GM12872 (cell line): ENCODE measurements around the gene SRA1.

Experiments used
- CTCF ChIP-seq: IDR thresholded peaks from 3 replicates; pipeline ENCODE4 v1.5.1; 2011; ENCODE audit warnings: low read depth, mild to moderate bottlenecking, low read length, moderate library complexity; ENCODE audit not compliant: insufficient read depth

Gene SRA1

GRCh38 chr5:140563596-140563995, 6.3 kb upstream of the SRA1 start:
- TF ChIP-seq CTCF, result no peak

GRCh38 chr5:140561753-140562523, 4.7 kb upstream of the SRA1 start:
- no peak for TF ChIP-seq CTCF

DNA sequence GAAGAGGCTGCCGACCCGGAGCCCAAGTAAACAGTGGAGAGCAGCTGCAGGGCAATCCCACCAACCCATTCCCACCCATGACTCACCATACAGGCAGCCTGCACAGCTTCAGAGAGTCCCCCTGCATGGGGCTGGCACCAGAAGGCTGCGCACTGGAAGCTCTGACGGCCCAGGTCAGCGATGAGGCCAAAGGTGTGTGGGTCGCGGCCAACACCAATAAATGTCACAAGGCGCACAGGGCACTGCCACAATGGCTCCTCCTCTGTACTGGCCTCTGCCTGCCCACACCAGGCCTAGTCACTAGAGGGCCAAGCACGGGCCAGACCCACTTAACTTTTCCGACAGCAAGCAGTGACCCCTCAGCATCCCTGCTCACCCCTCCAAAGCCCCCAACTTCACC, 3.0 kb upstream of the SRA1 start:
- no peak for TF ChIP-seq CTCF

- no peak for TF ChIP-seq CTCF
These were observed 1.3 kb upstream of the SRA1 start for GRCh38 chr5:140558542-140558941.

DNA sequence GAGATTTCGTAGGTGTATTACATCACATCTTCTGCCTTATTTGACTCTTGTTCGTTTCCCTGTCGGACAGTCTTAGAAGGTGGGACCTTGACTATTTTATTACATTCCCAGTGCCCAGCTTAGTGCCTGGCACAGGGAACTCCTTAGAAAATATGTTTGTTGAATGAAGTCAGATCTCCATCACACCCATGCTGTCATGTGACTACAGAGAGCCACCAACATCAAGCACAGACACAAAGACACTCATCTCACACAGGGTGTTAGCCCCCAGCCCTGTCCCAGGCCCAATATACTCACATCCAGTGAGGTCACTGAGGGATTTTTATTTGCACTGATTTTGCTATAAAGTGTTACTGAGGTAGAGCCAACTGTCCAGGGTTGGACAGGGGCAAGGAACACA, 692 bp upstream of the SRA1 start:
- TF ChIP-seq CTCF, result no peak

DNA sequence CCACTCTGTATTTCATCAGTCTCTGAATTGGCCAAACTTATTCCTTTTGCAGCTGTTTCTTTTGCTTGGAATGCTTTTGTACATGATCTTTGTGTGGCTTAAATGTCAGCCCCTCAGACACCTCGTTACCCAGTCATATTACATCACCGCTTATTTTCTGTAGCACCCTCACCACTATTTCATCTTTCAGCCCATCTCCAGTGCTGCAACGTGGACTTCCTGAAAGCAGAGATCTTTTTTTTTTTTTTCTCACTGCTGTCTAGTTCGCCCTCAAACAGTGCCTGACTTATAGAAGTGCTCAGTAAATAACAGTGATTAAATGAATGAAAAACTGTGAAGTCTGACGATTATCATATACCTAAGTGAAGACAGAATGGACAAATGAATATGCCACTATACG, 835 bp downstream of the SRA1 start:
- no peak for TF ChIP-seq CTCF

DNA sequence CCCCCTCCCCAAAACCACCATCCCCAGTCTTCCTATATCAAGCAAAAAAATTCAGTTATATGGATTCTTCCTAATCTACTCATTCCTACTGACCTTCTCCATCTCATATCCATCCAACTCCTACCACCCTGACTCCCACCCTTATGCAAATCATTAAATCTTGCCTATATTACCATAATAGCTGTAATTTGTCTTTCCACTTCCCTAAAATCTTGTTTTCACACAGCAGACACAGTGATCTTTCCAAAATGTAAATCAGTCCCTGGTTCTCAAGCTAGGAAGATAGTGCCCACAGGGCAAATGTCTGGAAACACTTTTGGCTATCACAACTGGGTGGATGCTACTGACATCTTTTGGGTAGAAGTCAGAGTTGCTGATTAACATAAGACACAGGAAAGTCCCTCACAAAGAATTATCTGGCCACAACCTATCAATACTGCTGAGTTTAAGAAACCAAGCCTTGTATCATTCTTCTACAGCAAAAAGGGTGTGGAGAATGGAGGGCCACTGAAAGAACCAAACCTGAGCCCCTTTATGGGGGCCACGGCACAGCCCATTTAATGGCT, 1.4 kb downstream of the SRA1 start:
- no peak for TF ChIP-seq CTCF

GRCh38 chr5:140554454-140554853, 2.8 kb downstream of the SRA1 start:
- no peak for TF ChIP-seq CTCF
